ENCODE data around the gene SH2D3C. TPM values are rescaled to one million over a fixed set of nuclear protein-coding genes. Genes with fewer than 3 reads are reported as not detected.

SH2D3C gene
- total RNA-seq, 2 donors from 2014 or later, result 5.3 to 13.1 TPM

- no peaks in the 10 kb centered on the region for H3K9me3 ChIP-seq
- H3K4me3 ChIP-seq, result no peak overlapping the region
- DNase-seq (ENCODE audit: low spot score) (no peak), ATAC-seq (ENCODE audit: insufficient number of reproducible peaks, low FRiP score, low read depth) (no peak)
- H3K27me3 ChIP-seq (replicated peaks; ENCODE audit: insufficient read depth), result no peaks in the 10 kb centered on the region
- TF ChIP-seq, protein P1, sequence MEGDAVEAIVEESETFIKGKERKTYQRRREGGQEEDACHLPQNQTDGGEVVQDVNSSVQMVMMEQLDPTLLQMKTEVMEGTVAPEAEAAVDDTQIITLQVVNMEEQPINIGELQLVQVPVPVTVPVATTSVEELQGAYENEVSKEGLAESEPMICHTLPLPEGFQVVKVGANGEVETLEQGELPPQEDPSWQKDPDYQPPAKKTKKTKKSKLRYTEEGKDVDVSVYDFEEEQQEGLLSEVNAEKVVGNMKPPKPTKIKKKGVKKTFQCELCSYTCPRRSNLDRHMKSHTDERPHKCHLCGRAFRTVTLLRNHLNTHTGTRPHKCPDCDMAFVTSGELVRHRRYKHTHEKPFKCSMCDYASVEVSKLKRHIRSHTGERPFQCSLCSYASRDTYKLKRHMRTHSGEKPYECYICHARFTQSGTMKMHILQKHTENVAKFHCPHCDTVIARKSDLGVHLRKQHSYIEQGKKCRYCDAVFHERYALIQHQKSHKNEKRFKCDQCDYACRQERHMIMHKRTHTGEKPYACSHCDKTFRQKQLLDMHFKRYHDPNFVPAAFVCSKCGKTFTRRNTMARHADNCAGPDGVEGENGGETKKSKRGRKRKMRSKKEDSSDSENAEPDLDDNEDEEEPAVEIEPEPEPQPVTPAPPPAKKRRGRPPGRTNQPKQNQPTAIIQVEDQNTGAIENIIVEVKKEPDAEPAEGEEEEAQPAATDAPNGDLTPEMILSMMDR (IDR thresholded peaks at IDR 0.05), result no peak
- no peak overlapping the region for H3K27ac ChIP-seq
- H3K4me1 ChIP-seq (ENCODE audit: control insufficient read depth in 1 of 2, low read depth in 2 of 2), result peaks cover 6 to 10% of the 10 kb centered on the region in 2 donors
- no peaks in the 10 kb centered on the region for H3K36me3 ChIP-seq
Observed at GRCh38 chr9:127728808-127729207, 49.7 kb downstream of the SH2D3C start.

DNA sequence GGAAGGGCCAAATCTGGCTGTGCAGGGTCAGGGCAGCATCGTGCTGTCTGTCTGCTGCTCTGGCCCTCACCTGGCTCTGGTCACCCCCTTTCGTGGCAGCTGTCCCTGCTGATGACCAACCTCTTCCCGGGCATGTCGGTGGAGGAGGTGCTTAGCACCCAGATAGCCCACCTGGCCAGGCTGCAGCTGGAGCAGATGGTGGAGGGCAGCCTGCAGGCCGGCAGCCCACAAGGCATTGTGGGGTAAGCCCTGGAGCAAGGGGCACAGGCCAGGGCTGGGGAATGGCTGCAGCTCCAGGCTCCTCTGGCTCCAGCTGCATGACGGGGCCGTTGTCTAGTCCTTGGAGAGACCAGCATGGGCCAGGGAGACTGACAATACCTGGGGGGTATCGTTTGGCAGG is 51.6 kb downstream of the SH2D3C start:
- DNase-seq (ENCODE audit: low spot score) (no peak), ATAC-seq (ENCODE audit: insufficient number of reproducible peaks, low FRiP score, low read depth) (no peak)
- H3K4me1 ChIP-seq (ENCODE audit: control insufficient read depth in 1 of 2, low read depth in 2 of 2), result peaks cover 6 to 13% of the 10 kb centered on the region in 2 donors
- H3K9me3 ChIP-seq, result no peaks in the 10 kb centered on the region
- no peak overlapping the region for H3K4me3 ChIP-seq
- TF ChIP-seq, protein P1 (IDR thresholded peaks at IDR 0.05), result no peak
- no peak overlapping the region for H3K27ac ChIP-seq
- no peaks in the 10 kb centered on the region for H3K36me3 ChIP-seq
- no peaks in the 10 kb centered on the region for H3K27me3 ChIP-seq (replicated peaks; ENCODE audit: insufficient read depth)

GRCh38 chr9:127724012-127724411 is 54.5 kb downstream of the SH2D3C start:
- ATAC-seq (ENCODE audit: insufficient number of reproducible peaks, low FRiP score, low read depth) (no peak), DNase-seq (ENCODE audit: low spot score) (no peak)
- no peaks in the 10 kb centered on the region for H3K36me3 ChIP-seq
- H3K27me3 ChIP-seq (replicated peaks; ENCODE audit: insufficient read depth), result no peaks in the 10 kb centered on the region
- peaks cover 6 to 13% of the 10 kb centered on the region in 2 donors for H3K4me1 ChIP-seq (ENCODE audit: control insufficient read depth in 1 of 2, low read depth in 2 of 2)
- H3K4me3 ChIP-seq, result no peak overlapping the region
- TF ChIP-seq, protein P1 (IDR thresholded peaks at IDR 0.05), result no peak
- no peaks in the 10 kb centered on the region for H3K9me3 ChIP-seq
- no peak overlapping the region for H3K27ac ChIP-seq

DNA sequence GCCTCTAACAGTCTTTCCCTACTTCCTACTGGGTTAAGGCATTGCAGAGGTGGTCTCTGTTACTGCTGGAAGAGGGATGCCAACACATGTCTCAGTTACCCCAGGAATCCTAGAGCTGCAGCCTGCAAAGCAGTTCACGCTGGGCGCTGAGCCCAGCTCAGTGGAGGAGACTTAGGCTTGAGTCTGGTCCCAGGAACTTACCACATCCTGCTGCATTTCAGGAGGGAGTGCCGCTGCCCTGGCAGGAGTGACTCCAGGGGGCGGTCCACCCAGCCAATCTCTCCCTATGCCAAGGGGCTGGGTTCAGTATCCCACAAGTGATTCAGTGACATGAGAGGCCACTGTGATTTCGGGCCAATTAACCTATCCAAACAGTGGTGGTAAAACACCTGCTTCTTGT is 55.0 kb downstream of the SH2D3C start:
- no peak for DNase-seq (ENCODE audit: low spot score)
- TF ChIP-seq, protein P1 (IDR thresholded peaks at IDR 0.05), result no peak
- ATAC-seq (ENCODE audit: insufficient number of reproducible peaks, low FRiP score, low read depth), result no peak
- Histone ChIP-seq H3K27me3 (replicated peaks; ENCODE audit: insufficient read depth) (no peaks in the 10 kb centered on the region), H3K4me1 (ENCODE audit: control insufficient read depth in 1 of 2, low read depth in 2 of 2) (peaks cover 6 to 13% of the 10 kb centered on the region in 2 donors), H3K36me3 (no peaks in the 10 kb centered on the region), H3K9me3 (no peaks in the 10 kb centered on the region), H3K4me3 (no peak overlapping the region), H3K27ac (no peak overlapping the region)

DNA sequence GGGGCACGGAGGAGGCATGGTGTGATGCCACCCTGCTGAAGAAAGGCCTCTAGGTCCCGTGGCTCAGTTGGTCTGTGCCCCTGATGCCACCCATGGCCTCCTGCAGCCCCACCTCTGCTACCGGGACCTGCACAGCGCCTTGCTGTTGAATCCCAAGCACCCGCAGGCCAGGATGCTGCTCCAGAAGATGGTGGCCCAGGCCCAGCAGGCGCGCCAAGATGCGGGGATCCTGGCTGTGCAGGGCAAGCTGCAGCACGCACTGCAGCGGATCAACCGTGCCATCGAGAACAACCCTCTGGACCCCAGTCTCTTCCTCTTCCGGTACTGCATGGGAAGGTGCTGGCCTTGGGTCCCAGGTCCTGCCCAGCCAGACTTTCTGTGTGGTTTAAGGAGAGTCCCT is 55.5 kb downstream of the SH2D3C start:
- no peaks in the 10 kb centered on the region for H3K27me3 ChIP-seq (replicated peaks; ENCODE audit: insufficient read depth)
- no peaks in the 10 kb centered on the region for H3K36me3 ChIP-seq
- H3K4me3 ChIP-seq, result no peak overlapping the region
- DNase-seq (ENCODE audit: low spot score) (no peak), ATAC-seq (ENCODE audit: insufficient number of reproducible peaks, low FRiP score, low read depth) (no peak)
- H3K27ac ChIP-seq, result no peak overlapping the region
- H3K9me3 ChIP-seq, result no peaks in the 10 kb centered on the region
- TF ChIP-seq, protein P1 (IDR thresholded peaks at IDR 0.05), result no peak
- peaks cover 6 to 13% of the 10 kb centered on the region in 2 donors for H3K4me1 ChIP-seq (ENCODE audit: control insufficient read depth in 1 of 2, low read depth in 2 of 2)

Measured in thoracic aorta (tissue), 2 donors.